ENCODE measurements around the gene LIN28B.

DNA sequence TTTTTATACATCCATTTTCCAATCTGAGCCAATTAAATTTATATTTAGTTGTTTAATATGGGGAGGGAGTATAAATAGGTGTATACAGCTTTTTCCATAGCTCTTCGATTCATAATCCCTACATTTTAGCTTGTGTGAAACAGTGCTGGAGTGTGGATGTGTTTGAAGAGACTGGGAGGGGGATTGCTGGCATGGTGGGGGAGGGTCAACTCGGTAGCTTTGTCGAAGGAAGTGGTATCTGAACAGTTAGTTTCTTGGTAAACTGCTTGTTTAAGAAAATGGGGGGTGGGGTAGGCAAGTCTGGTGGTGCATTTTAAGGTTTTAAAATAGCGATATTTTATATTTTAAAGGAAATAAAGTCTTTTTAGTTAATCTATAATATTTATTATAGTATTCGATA is 1.4 kb upstream of the LIN28B start:
- TF ChIP-seq, protein P1, sequence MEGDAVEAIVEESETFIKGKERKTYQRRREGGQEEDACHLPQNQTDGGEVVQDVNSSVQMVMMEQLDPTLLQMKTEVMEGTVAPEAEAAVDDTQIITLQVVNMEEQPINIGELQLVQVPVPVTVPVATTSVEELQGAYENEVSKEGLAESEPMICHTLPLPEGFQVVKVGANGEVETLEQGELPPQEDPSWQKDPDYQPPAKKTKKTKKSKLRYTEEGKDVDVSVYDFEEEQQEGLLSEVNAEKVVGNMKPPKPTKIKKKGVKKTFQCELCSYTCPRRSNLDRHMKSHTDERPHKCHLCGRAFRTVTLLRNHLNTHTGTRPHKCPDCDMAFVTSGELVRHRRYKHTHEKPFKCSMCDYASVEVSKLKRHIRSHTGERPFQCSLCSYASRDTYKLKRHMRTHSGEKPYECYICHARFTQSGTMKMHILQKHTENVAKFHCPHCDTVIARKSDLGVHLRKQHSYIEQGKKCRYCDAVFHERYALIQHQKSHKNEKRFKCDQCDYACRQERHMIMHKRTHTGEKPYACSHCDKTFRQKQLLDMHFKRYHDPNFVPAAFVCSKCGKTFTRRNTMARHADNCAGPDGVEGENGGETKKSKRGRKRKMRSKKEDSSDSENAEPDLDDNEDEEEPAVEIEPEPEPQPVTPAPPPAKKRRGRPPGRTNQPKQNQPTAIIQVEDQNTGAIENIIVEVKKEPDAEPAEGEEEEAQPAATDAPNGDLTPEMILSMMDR (IDR thresholded peaks at IDR 0.05): no peak
- no peak for TF ChIP-seq ZFX (IDR thresholded peaks at IDR 0.05; ENCODE audit: borderline replicate concordance)
